ENCODE measurements around the gene ATP11A.

DNA sequence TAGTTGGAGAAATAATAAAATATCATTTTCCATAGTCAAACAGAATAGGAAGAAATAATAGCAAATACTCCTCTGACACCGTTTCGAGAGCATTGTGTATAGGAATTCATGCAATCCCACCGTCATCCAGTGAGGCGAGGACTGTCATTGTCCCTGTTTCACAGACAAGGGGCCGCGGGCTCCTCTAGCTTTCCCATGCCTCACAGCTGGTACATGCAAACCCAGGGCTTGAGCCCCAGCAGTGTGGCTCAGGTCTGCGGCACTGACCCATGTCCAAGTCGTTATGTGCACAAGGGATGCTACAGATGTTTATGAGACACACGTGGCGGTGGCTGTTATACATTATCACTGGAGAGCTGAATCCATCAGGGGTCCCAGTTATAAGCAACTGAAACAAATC lies 18.5 kb upstream of the ATP11A start:
- TF ChIP-seq SUZ12 (IDR thresholded peaks at IDR 0.05; ENCODE audit: extremely low read depth, insufficient read depth, insufficient read length) (no peak), ZNF274 (IDR thresholded peaks at IDR 0.05; ENCODE audit: low read depth, low read length) (no peak), YY1 (IDR thresholded peaks at IDR 0.05; ENCODE audit: insufficient read depth, insufficient read length) (no peak)

Measured in NT2/D1 (cell line).